PC-3 (cell line): ENCODE measurements around the gene ZC3H11A. TPM values are rescaled to one million over a fixed set of nuclear protein-coding genes. Genes with fewer than 3 reads are reported as not detected.

Source experiments
- ATAC-seq: fragments of 200-7000 bp; cut with Tn5 transposase; 2 replicates; pipeline ENCODE4 v1.9.1; 2020; ENCODE audit warnings: mild to moderate bottlenecking, moderate library complexity
- BruUV-seq: library from RNA; stranded (reverse); fragments of 400-500 nt; replicated peaks from 2 replicates; lab custom pipeline; 2021; lab: Mats Ljungman, UMichigan
- CTCF ChIA-PET: fragments of 300-600 bp; sonication (Branson Sonifier 250); formaldehyde crosslinking; loops from one replicate; lab custom pipeline; 2022; ENCODE audit warnings: antibody characterized with exemption; lab: Charles Lee
- POLR2A ChIA-PET: fragments of 300-600 bp; sonication (Branson Sonifier 250); formaldehyde crosslinking; loops from one replicate; lab custom pipeline; 2022; ENCODE audit warnings: antibody characterized with exemption; ENCODE audit not compliant: unreplicated experiment; lab: Charles Lee
- DNase-seq: peaks from one replicate; pipeline ENCODE4 v3.0.0-alpha.2; 2015
- H2AFZ ChIP-seq: fragments of 300-600 bp; sonication (generic); 2 replicates; pipeline ENCODE4 v1.6.0; 2016; ENCODE audit warnings: antibody characterized with exemption, low read length
- H3F3A ChIP-seq: fragments of 300-600 bp; sonication (generic); one replicate; pipeline ENCODE4 v1.6.0; 2017; ENCODE audit warnings: antibody characterized with exemption, low read length, control low read depth, mild to moderate bottlenecking; ENCODE audit not compliant: unreplicated experiment
- H3K27ac ChIP-seq: fragments of 300-600 bp; sonication (generic); 2 replicates; pipeline ENCODE4 v1.5.1; 2016; ENCODE audit warnings: mild to moderate bottlenecking, low read length
- H3K27me3 ChIP-seq: fragments of 300-600 bp; sonication (generic); 2 replicates; pipeline ENCODE4 v1.6.1; 2016; ENCODE audit warnings: low read length, mixed read lengths
- H3K36me3 ChIP-seq: fragments of 300-600 bp; sonication (generic); 2 replicates; pipeline ENCODE4 v1.6.1; 2016; ENCODE audit warnings: low read depth, mixed run types, low read length, mixed read lengths
- H3K4me1 ChIP-seq: fragments of 300-600 bp; sonication (generic); 2 replicates; pipeline ENCODE4 v1.5.1; 2016; ENCODE audit warnings: low read length; ENCODE audit not compliant: insufficient read depth
- H3K4me2 ChIP-seq: fragments of 300-600 bp; sonication (generic); 2 replicates; pipeline ENCODE4 v1.6.0; 2016; ENCODE audit warnings: low read length
- H3K4me3 ChIP-seq: fragments of 300-600 bp; sonication (generic); 2 replicates; pipeline ENCODE4 v1.5.1; 2016; ENCODE audit warnings: mild to moderate bottlenecking, low read length, mixed read lengths
- H3K79me2 ChIP-seq: fragments of 300-600 bp; sonication (generic); 2 replicates; pipeline ENCODE4 v1.6.1; 2017; ENCODE audit warnings: low read length, mixed read lengths
- H3K9ac ChIP-seq: fragments of 300-600 bp; sonication (generic); 2 replicates; pipeline ENCODE4 v1.6.0; 2016; ENCODE audit warnings: mild to moderate bottlenecking, low read length
- H3K9me2 ChIP-seq: fragments of 300-600 bp; sonication (generic); replicated peaks from 2 replicates; pipeline ENCODE4 v1.6.1; 2016; ENCODE audit warnings: mixed run types, low read length, mixed read lengths
- H3K9me3 ChIP-seq: fragments of 300-600 bp; sonication (generic); 2 replicates; pipeline ENCODE4 v1.6.1; 2016; ENCODE audit warnings: low read length, mixed read lengths
- H4K20me1 ChIP-seq: fragments of 300-600 bp; sonication (generic); 2 replicates; pipeline ENCODE4 v1.6.1; 2016; ENCODE audit warnings: low read length, mixed read lengths
- CTCF ChIP-seq: fragments of 300-600 bp; sonication (generic); conservative IDR thresholded peaks from 2 replicates; pipeline ENCODE4 v1.5.1; 2017; ENCODE audit warnings: antibody characterized with exemption, low read depth, mild to moderate bottlenecking, low read length
- EZH2 ChIP-seq: fragments of 300-600 bp; sonication (generic); IDR thresholded peaks from one replicate; pipeline ENCODE4 v1.6.1; 2017; ENCODE audit warnings: antibody characterized with exemption, mild to moderate bottlenecking, low read length; ENCODE audit not compliant: unreplicated experiment
- EZH2phosphoT487 ChIP-seq: fragments of 300-600 bp; sonication (generic); IDR thresholded peaks from 2 replicates; pipeline ENCODE4 v1.6.1; 2018; ENCODE audit warnings: mild to moderate bottlenecking, antibody characterized with exemption, low read length, borderline replicate concordance
- intact Hi-C: fragments of 100-400 bp; cut with micrococcal nuclease; formaldehyde crosslinking; loops from 2 replicates; pipeline ENCODE4 v1.9.0; 2023
- total RNA-seq: library from RNA; depleted of rRNA; stranded (reverse); fragments of >200 nt; gene quantifications from 2 replicates; pipeline ENCODE4 v1.2.3, GENCODE V29; 2014

ZC3H11A gene
- total RNA-seq, 1 experiment from 2014 or later: 77.9 TPM

GRCh38 chr1:203797948-203798655, 2.7 kb downstream of the ZC3H11A start:
- peaks cover 46% of the 10 kb centered on the region for H3K36me3 ChIP-seq
- no peak overlapping the region for H3K9ac ChIP-seq
- no peak for ATAC-seq
- no peaks in the 10 kb centered on the region for H3K9me2 ChIP-seq
- no peak overlapping the region for H3K27ac ChIP-seq
- no peak overlapping the region for H3K4me3 ChIP-seq
- peak overlapping the region; percentile 92 for H3K4me2 ChIP-seq
- peaks cover 80% of the 10 kb centered on the region for H3K79me2 ChIP-seq
- H3K4me1 ChIP-seq: peaks cover 25% of the 10 kb centered on the region
- H2AFZ ChIP-seq: no peak overlapping the region
- peaks cover 50% of the 10 kb centered on the region for H4K20me1 ChIP-seq
- no TSS peak for BruUV-seq
- ChIA-PET CTCF (no interaction called here), POLR2A (no interaction called here)
- H3K27me3 ChIP-seq: no peaks in the 10 kb centered on the region
- no peaks in the 10 kb centered on the region for H3F3A ChIP-seq
- no peaks in the 10 kb centered on the region for H3K9me3 ChIP-seq
- DNase-seq: peak; percentile 39
- TF ChIP-seq EZH2phosphoT487 (no peak), CTCF (0 out of 2 replicates have a peak, but pooled peaks have one; percentile 26), EZH2 (no peak)
- intact Hi-C loops: loop anchor here (5.0 to 10.0 kb wide), 3 partner anchors 173 to 263 kb away; partner anchors contain the start of gene ATP2B4

- intact Hi-C loops: loop anchor here (5.0 to 10.0 kb wide), 3 partner anchors 174 to 264 kb away; partner anchors contain the start of gene ATP2B4
- Histone ChIP-seq H3K9me3 (no peaks in the 10 kb centered on the region), H3K4me2 (no peak overlapping the region), H3K27ac (no peak overlapping the region), H3K79me2 (peaks cover 90% of the 10 kb centered on the region), H2AFZ (no peak overlapping the region), H3K4me3 (no peak overlapping the region), H4K20me1 (peaks cover 50% of the 10 kb centered on the region), H3K9me2 (no peaks in the 10 kb centered on the region), H3F3A (no peaks in the 10 kb centered on the region), H3K9ac (no peak overlapping the region), H3K27me3 (no peaks in the 10 kb centered on the region), H3K36me3 (peaks cover 53% of the 10 kb centered on the region), H3K4me1 (peaks cover 25% of the 10 kb centered on the region)
- ChIA-PET POLR2A (no interaction called here), CTCF (no interaction called here)
- TF ChIP-seq EZH2: no peak
- no peak for TF ChIP-seq EZH2phosphoT487
- TF ChIP-seq CTCF: no peak
- ATAC-seq (no peak), DNase-seq (no peak)
- BruUV-seq: no TSS peak
Observed at GRCh38 chr1:203799157-203799556, 3.7 kb downstream of the ZC3H11A start.

- no peak overlapping the region for H3K4me3 ChIP-seq
- no peaks in the 10 kb centered on the region for H3K9me3 ChIP-seq
- DNase-seq: no peak
- H4K20me1 ChIP-seq: peaks cover 50% of the 10 kb centered on the region
- peaks cover 53% of the 10 kb centered on the region for H3K36me3 ChIP-seq
- no peaks in the 10 kb centered on the region for H3F3A ChIP-seq
- H3K4me1 ChIP-seq: peaks cover 23% of the 10 kb centered on the region
- no peak for TF ChIP-seq EZH2phosphoT487
- no peak for TF ChIP-seq CTCF
- no peak for TF ChIP-seq EZH2
- peaks cover 96% of the 10 kb centered on the region for H3K79me2 ChIP-seq
- intact Hi-C loops: loop anchor here (5.0 to 10.0 kb wide), 3 partner anchors 175 to 265 kb away; partner anchors contain the start of gene ATP2B4
- no peak for ATAC-seq
- ChIA-PET POLR2A (no interaction called here), CTCF (interaction anchor here (0.7 kb wide), 1 partner anchor 107 kb away, joined by 3 read pairs; no protein-coding TSS in a partner anchor)
- BruUV-seq: no TSS peak
- no peak overlapping the region for H3K27ac ChIP-seq
- H2AFZ ChIP-seq: no peak overlapping the region
- peak overlapping the region; percentile 7; the same call in 1 of the 2 replicates for H3K4me2 ChIP-seq
- no peaks in the 10 kb centered on the region for H3K9me2 ChIP-seq
- H3K9ac ChIP-seq: no peak overlapping the region
- H3K27me3 ChIP-seq: no peaks in the 10 kb centered on the region
Observed at GRCh38 chr1:203799971-203800370, 4.5 kb downstream of the ZC3H11A start.
